K562 (cell line): ENCODE results near the gene C1R. TPM values are rescaled to one million over a fixed set of nuclear protein-coding genes. Genes with fewer than 3 reads are reported as not detected.

ENCODE experiments used
- ATAC-seq: fragments of 200-7000 bp; cut with Tn5 transposase; 3 replicates; pipeline ENCODE4 v1.9.1; 2020; ENCODE audit warnings: moderate library complexity
- BruUV-seq: library from RNA; stranded (reverse); fragments of 400-500 nt; replicated peaks from 2 replicates; lab custom pipeline; 2021; lab: Mats Ljungman, UMichigan
- CTCF ChIA-PET: fragments of 300-600 bp; formaldehyde crosslinking; extraction: SDS; loops from one replicate; lab custom pipeline; 2021; ENCODE audit warnings: low intra/inter-chr PET ratio; lab: Yijun Ruan, JAX
- POLR2A ChIA-PET: fragments of 300-600, 350-650 bp; sonication (Branson Sonifier 250); formaldehyde crosslinking; extraction: SDS; loops from one replicate; lab custom pipeline; 2021; ENCODE audit warnings: antibody characterized with exemption, inconsistent platforms; lab: Yijun Ruan, JAX
- DNase-seq, 4 experiments: peaks; one replicate each; pipeline versions ENCODE4 v3.0.0 to v3.0.0-alpha.2; 2011 to 2018; ENCODE audit warnings: low spot score in 3 of 4, mixed read lengths in 3 of 4; ENCODE audit errors: extremely low read depth in 1 of 4
- FAIRE-seq: peaks from 2 replicates; lab custom pipeline; 2011; peaks lifted over from hg19 to GRCh38; lab: Jason Lieb, UNC
- H2AFZ ChIP-seq: 2 replicates; pipeline ENCODE4 v1.6.0; 2011; ENCODE audit warnings: low read depth, low read length, control low read depth, inconsistent platforms
- H3K27ac ChIP-seq: fragments of 200-600 bp; 3 replicates; pipeline ENCODE4 v1.8.0; 2011; ENCODE audit warnings: low read depth, mild to moderate bottlenecking, control low read depth, inconsistent platforms, low read length, moderate library complexity, mixed read lengths; ENCODE audit errors: extremely low read depth
- H3K27me3 ChIP-seq, 2 experiments: fragments of 300-600 bp in 1 of 2; 2 replicates in 1 of 2; 3 replicates in 1 of 2; pipeline versions ENCODE4 v1.6.0 to v1.8.0; 2011; ENCODE audit warnings: inconsistent platforms in 2 of 2, low read length in 2 of 2, mild to moderate bottlenecking in 1 of 2, mixed read lengths in 1 of 2, moderate library complexity in 1 of 2; ENCODE audit not compliant: control insufficient read depth in 2 of 2, insufficient read depth in 2 of 2
- H3K36me3 ChIP-seq: fragments of 300-600 bp; 3 replicates; pipeline ENCODE4 v1.8.0; 2011; ENCODE audit warnings: mild to moderate bottlenecking, low read length, inconsistent platforms; ENCODE audit not compliant: control insufficient read depth, insufficient read depth
- H3K4me1 ChIP-seq, 2 experiments: fragments of 200-600 bp in 1 of 2; replicated peaks in 1 of 2; 2 replicates in 1 of 2; 3 replicates in 1 of 2; pipeline versions ENCODE4 v1.5.1 to v1.8.0; 2011; ENCODE audit warnings: inconsistent platforms in 2 of 2, low read length in 2 of 2, mild to moderate bottlenecking in 1 of 2, mixed read lengths in 1 of 2, moderate library complexity in 1 of 2; ENCODE audit not compliant: control insufficient read depth in 2 of 2, insufficient read depth in 2 of 2
- H3K4me2 ChIP-seq: 2 replicates; pipeline ENCODE4 v1.6.1; 2011; ENCODE audit warnings: low read length, control low read depth, inconsistent platforms, mixed read lengths; ENCODE audit not compliant: insufficient read depth
- H3K4me3 ChIP-seq: fragments of 200-600 bp; sonication (generic), shearing (Covaris generic); 2 replicates; pipeline ENCODE4 v1.5.1; 2016; ENCODE audit warnings: control low read depth, inconsistent platforms
- H3K79me2 ChIP-seq: fragments of 200-600 bp; 3 replicates; pipeline ENCODE4 v1.8.0; 2011; ENCODE audit warnings: low read length, inconsistent platforms; ENCODE audit not compliant: control insufficient read depth, insufficient read depth
- H3K9ac ChIP-seq, 2 experiments: 2 replicates each; pipeline versions ENCODE4 v1.6.0 to v1.6.1; 2011; ENCODE audit warnings: low read depth in 2 of 2, low read length in 2 of 2, control low read depth in 1 of 2, inconsistent platforms in 1 of 2, mild to moderate bottlenecking in 1 of 2, mixed read lengths in 1 of 2; ENCODE audit not compliant: insufficient read depth in 1 of 2
- H3K9me1 ChIP-seq: one replicate; pipeline ENCODE4 v1.6.0; 2011; ENCODE audit warnings: inconsistent platforms, mild to moderate bottlenecking, low read length, moderate library complexity; ENCODE audit not compliant: control insufficient read depth, insufficient read depth
- H3K9me3 ChIP-seq: replicated peaks from 2 replicates; pipeline ENCODE4 v1.5.1; 2011; ENCODE audit warnings: low read depth, low read length, inconsistent platforms; ENCODE audit not compliant: control insufficient read depth, insufficient read depth
- H4K20me1 ChIP-seq: replicated peaks from 2 replicates; pipeline ENCODE4 v1.6.1; 2011; ENCODE audit warnings: low read length, inconsistent platforms, mixed read lengths; ENCODE audit not compliant: control insufficient read depth, insufficient read depth
- BRD9 ChIP-seq: fragments of 450-650 bp; IDR thresholded peaks from 2 replicates; pipeline ENCODE4 v1.6.1; 2018; ENCODE audit warnings: low read depth; ENCODE audit not compliant: partially characterized antibody
- C11orf30 ChIP-seq: fragments of 450-650 bp; IDR thresholded peaks from 2 replicates; pipeline ENCODE4 v1.6.1; 2016; ENCODE audit warnings: low read depth, mild to moderate bottlenecking
- MCM5 ChIP-seq: fragments of 450-650 bp; IDR thresholded peaks from 2 replicates; pipeline ENCODE4 v1.6.1; 2016; ENCODE audit warnings: low read depth
- NELFE ChIP-seq: IDR thresholded peaks from 2 replicates; pipeline ENCODE4 v1.6.1; 2011; ENCODE audit warnings: mild to moderate bottlenecking; ENCODE audit not compliant: insufficient read depth, insufficient read length
- PHB2 ChIP-seq: fragments of 450-650 bp; IDR thresholded peaks from 2 replicates; pipeline ENCODE4 v1.6.1; 2017; ENCODE audit warnings: low read depth
- RBM22 ChIP-seq: fragments of 200-400 bp; formaldehyde crosslinking; IDR thresholded peaks from 2 replicates; pipeline ENCODE4 v1.6.1; 2018; ENCODE audit warnings: low read length, low read depth; ENCODE audit not compliant: poor library complexity, severe bottlenecking
- SUPT5H ChIP-seq: fragments of 450-650 bp; IDR thresholded peaks from 2 replicates; pipeline ENCODE4 v1.6.1; 2016
- ZNF143 ChIP-seq: sonication (generic); formaldehyde crosslinking; IDR thresholded peaks from 2 replicates; pipeline ENCODE4 v1.9.0; 2022; ENCODE audit warnings: mild to moderate bottlenecking, missing genetic modification reagents
- WGBS: fragments of 100-300 bp; shearing (Covaris generic); methylation state at CpG from one replicate; pipeline ENCODE4 v1.1.6; 2016; ENCODE audit warnings: low coverage, mixed read lengths; ENCODE audit not compliant: insufficient coverage; ENCODE audit errors: missing lambda C conversion rate; 5-methylcytosine and 5-hydroxymethylcytosine counted together
- in situ Hi-C: fragments of 300-500 bp; cut with MboI; formaldehyde crosslinking; loops from 4 replicates; pipeline ENCODE4 v1.15.0; 2018; ENCODE audit warnings: inconsistent platforms, mixed read lengths
- intact Hi-C: fragments of 100-400 bp; cut with micrococcal nuclease; formaldehyde crosslinking; loops from 2 replicates; pipeline ENCODE4 v1.14.2; 2022
- polyA plus RNA-seq, 8 experiments: library from polyadenylated mRNA; depleted of rRNA in 4 of 8; stranded (reverse) in 5 of 8; unstranded in 3 of 8; fragments of >200 nt; fragmentation: Nextera tagmentation in 2 of 8; fragmentation: Illumina TruSeq in 1 of 8; extraction: Ambion mirVana in 2 of 8; extraction: Trizol in 1 of 8; gene quantifications; 2 replicates each; pipeline versions ENCODE4 v1.2.1 to v1.2.3, GENCODE V29; 2011 to 2014; ENCODE audit warnings: inconsistent platforms in 1 of 8, missing spikeins in 1 of 8
- total RNA-seq, 7 experiments: library from RNA; depleted of rRNA in 6 of 7; stranded (reverse); fragments of >200 nt in 6 of 7; fragmentation: Illumina TruSeq in 2 of 7; extraction: Trizol in 2 of 7; gene quantifications; 2 replicates each; pipeline versions ENCODE4 v1.2.1 to v1.2.3, GENCODE V29; 2011 to 2021; ENCODE audit warnings: low replicate concordance in 1 of 7

Gene C1R
- total and polyA plus RNA-seq, 9 of the 15 experiments (the other 6 are each of a cell fraction or from before 2014, with no cell fraction given): 0.07 to 1.0 (median 0.33) TPM; not detected in 1

DNA sequence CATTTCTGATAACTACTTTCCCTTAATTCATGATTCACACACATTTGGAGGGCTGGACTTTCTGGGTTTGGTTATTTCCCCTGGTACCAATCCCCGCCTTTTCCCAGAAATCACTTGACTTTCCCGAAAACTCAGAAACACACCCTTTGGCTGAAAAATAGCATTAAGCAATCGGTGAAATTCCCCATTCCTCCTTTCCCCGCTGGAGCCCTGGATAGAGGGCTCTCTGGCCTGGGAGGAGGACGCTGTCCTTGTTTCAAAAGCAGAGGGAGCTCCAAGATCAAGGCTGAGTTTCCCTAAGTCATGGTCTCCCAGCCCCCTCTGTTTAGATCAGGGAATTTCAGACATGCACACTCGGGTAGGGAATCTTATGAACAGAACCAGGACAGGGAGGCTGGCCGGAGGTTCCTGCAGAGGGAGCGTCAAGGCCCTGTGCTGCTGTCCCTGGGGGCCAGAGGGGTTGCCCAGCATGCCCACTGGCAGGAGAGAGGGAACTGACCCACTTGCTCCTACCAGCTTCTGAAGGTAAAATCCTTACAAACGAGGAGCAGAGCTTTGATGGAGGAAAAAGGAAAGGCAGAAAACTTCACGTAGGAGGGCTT lies 31.8 kb downstream of the C1R start, which contains the start of gene C1S (continued):
- peak; percentile 57 for TF ChIP-seq C11orf30
- TF ChIP-seq, all 486 proteins: peak for 16

DNA sequence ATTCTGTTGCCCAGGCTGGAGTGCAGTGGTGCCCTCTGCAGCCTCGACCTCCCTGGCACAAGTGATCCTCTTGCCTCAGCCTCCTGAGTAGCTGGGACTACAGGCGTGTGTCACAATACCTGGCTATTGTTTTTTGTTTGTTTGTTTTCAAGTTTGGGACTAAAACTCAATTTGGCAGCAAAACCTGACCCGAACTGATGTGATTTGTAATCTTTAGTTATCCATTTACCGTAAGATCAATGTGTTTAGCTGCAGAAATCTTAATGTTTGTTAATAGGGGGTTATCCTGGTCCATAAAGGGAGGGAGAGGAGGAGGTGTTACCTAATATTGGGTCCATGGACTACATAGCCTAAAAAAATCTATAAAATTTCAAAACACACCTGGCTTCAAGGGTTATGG lies 32.5 kb downstream of the C1R start:
- Histone ChIP-seq H3K9ac (no peak overlapping the region), H3K4me2 (no peak overlapping the region), H3K4me3 (no peak overlapping the region), H3K79me2 (no peaks in the 10 kb centered on the region), H3K9me3 (no peaks in the 10 kb centered on the region), H3K27ac (no peak overlapping the region), H2AFZ (no peak overlapping the region), H4K20me1 (no peaks in the 10 kb centered on the region), H3K4me1 (peaks cover 11 to 18% of the 10 kb centered on the region in 2 experiments; a peak in 3 of 5 replicates), H3K36me3 (no peaks in the 10 kb centered on the region), H3K9me1 (no peaks in the 10 kb centered on the region), H3K27me3 (no peaks in the 10 kb centered on the region)
- FAIRE-seq (no peak), DNase-seq (no peak), ATAC-seq (no peak)
- TF ChIP-seq SUPT5H (no peak), PHB2 (no peak), NELFE (no peak), RBM22 (no peak), MCM5 (no peak), BRD9 (no peak), ZNF143 (no peak)
- no TSS peak for BruUV-seq
- 44% methylated on average over 4 of the region's 4 CpGs for WGBS
- intact Hi-C loops: loop anchor here (1.0 to 2.0 kb wide), 3 partner anchors 33 to 129 kb away; partner anchors contain the start of gene C1R
- ChIA-PET CTCF (interaction anchor here (0.7 to 2.1 kb wide), 6 partner anchors 33 to 128 kb away, joined by 3 to 25 read pairs (median 4); partner anchors contain the start of genes C1R and C1RL), POLR2A (interaction anchor here (0.8 kb wide), 1 partner anchor 8 kb away, joined by 3 read pairs; no protein-coding TSS in a partner anchor)
- in situ Hi-C loops: no loop called here
